ENCODE results near the gene BIRC6. TPM values are rescaled to one million over a fixed set of nuclear protein-coding genes. Genes with fewer than 3 reads are reported as not detected.

The BIRC6 gene
- total RNA-seq, 1 donor, result 211 TPM

DNA sequence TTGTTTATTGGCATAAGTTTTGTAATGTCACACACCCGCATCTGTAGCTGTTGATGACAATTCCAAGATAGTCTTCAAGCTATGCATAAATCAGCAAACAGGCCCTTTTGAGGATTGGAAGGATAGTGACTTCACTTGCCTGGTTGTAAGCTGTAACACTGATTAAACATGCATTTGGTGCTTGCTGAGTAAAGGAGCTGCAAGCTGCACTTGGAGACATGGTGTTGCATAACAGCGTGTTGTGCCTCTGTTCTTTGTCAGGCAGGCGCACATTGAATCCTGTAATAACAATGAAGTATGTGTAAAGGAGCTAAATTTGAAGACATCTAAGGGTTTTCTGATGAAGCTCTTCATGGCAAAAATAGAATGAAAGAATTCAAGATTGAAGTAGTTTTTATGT, 202.3 kb downstream of the BIRC6 start:
- no peak for TF ChIP-seq CTCF (IDR thresholded peaks at IDR 0.05; ENCODE audit: insufficient read depth, low read depth, low read length)
- H3K4me3 ChIP-seq (ENCODE audit: low read depth, low read length), result no peak overlapping the region
- peak; percentile 87 for DNase-seq (ENCODE audit: low read depth)

GRCh38 chr2:32562906-32563305, 206.1 kb downstream of the BIRC6 start:
- TF ChIP-seq CTCF (IDR thresholded peaks at IDR 0.05; ENCODE audit: insufficient read depth, low read depth, low read length), result no peak
- no peak for DNase-seq (ENCODE audit: low read depth)

DNA sequence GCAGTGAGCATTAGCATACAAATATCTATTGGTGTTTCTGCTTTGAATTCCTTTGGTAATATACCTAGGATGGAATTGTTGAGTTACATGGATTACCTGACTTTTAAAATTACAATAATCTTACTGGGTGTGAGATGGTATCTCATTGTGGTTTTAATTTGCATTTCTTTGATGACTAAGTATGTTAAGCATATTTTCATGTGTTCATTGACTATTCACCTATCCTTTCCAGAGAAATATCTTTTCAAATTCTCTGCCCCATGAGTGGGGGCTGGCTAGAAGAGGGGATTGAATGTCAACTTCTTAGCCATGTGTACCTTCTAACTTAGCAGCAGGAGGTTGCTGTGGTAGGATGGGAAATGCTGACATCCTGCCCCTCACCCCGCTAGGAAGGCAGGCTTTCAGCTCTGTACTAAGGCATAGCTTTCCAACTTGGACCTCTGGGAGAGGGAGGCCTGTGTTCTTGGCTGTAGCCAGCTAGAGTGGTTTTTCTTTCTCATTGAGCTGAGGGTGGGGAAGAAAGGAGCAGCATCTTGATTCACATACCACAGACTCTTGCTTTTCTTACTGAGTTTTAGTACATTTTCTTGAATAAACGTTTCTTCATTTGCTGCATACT, 207.7 kb downstream of the BIRC6 start:
- DNase-seq (ENCODE audit: low read depth), result no peak
- TF ChIP-seq CTCF (IDR thresholded peaks at IDR 0.05; ENCODE audit: insufficient read depth, low read depth, low read length), result no peak
- no peak overlapping the region for H3K4me3 ChIP-seq (ENCODE audit: low read depth, low read length)

More at GRCh38 chr2:32562906-32563305, 206.1 kb downstream of the BIRC6 start:
- no peak overlapping the region for H3K4me3 ChIP-seq (ENCODE audit: low read depth, low read length)

GRCh38 chr2:32565902-32566301, 209.1 kb downstream of the BIRC6 start:
- H3K4me3 ChIP-seq (ENCODE audit: low read depth, low read length), result no peak overlapping the region
- DNase-seq (ENCODE audit: low read depth), result no peak
- no peak for TF ChIP-seq CTCF (IDR thresholded peaks at IDR 0.05; ENCODE audit: insufficient read depth, low read depth, low read length)

- DNase-seq (ENCODE audit: low read depth), result no peak
- no peak for TF ChIP-seq CTCF (IDR thresholded peaks at IDR 0.05; ENCODE audit: insufficient read depth, low read depth, low read length)
- H3K4me3 ChIP-seq (ENCODE audit: low read depth, low read length), result no peak overlapping the region
These were observed 215.2 kb downstream of the BIRC6 start for GRCh38 chr2:32572030-32572429.

DNA sequence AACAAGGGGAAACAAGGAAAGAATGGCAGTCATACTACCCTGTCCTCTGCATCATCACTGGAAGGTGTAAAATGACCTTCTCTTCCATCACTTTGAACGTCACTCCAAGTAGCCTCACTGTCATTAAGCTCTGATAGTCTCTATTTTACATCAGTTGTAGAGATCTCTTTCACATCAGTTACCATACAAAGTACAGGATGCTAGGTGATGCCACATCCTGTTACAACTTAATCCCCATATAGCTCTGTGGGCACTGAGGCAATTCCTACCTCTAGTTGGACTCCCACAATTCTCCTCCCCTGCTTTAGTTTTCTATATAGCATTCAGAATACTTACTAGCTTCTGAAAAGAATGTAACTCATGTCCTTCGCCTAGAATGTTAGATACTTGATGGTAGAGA, 215.9 kb downstream of the BIRC6 start:
- DNase-seq (ENCODE audit: low read depth), result no peak
- no peak overlapping the region for H3K4me3 ChIP-seq (ENCODE audit: low read depth, low read length)
- no peak for TF ChIP-seq CTCF (IDR thresholded peaks at IDR 0.05; ENCODE audit: insufficient read depth, low read depth, low read length)
